CD4-positive, alpha-beta T cell treated with Interleukin-21 for 1 hour (primary cell): ENCODE data around the gene CNP.

Experiments
- DNase-seq: peaks from one replicate; pipeline ENCODE4 v3.0.0-alpha.2; 2020

The CNP gene

GRCh38 chr17:41942626-41943373 lies 23.8 kb upstream of the CNP start:
- no peak for DNase-seq

GRCh38 chr17:41943492-41943891 lies 23.1 kb upstream of the CNP start:
- no peak for DNase-seq

GRCh38 chr17:41944943-41945342 lies 21.7 kb upstream of the CNP start:
- no peak for DNase-seq

GRCh38 chr17:41948762-41949460 lies 17.7 kb upstream of the CNP start:
- no peak for DNase-seq

GRCh38 chr17:41956522-41956921 lies 10.1 kb upstream of the CNP start:
- no peak for DNase-seq

- no peak for DNase-seq
These were observed 9.3 kb upstream of the CNP start for GRCh38 chr17:41957031-41957868.

- DNase-seq = no peak
These were observed 8.6 kb upstream of the CNP start for GRCh38 chr17:41957869-41958439.

- no peak for DNase-seq
These were observed 7.6 kb upstream of the CNP start for GRCh38 chr17:41959030-41959335.

GRCh38 chr17:41959336-41960095 lies 7.1 kb upstream of the CNP start:
- no peak for DNase-seq

- DNase-seq = no peak
These were observed 4.5 kb upstream of the CNP start for GRCh38 chr17:41962111-41962510.

- DNase-seq = peak; percentile 73
These were observed 3.7 kb upstream of the CNP start for GRCh38 chr17:41962768-41963434.

GRCh38 chr17:41965694-41966462 lies 717 bp upstream of the CNP start:
- peak; percentile 81 for DNase-seq

- peak; percentile 62 for DNase-seq
These were observed 736 bp downstream of the CNP start for GRCh38 chr17:41967141-41967920.

GRCh38 chr17:41967921-41968578 lies 1.5 kb downstream of the CNP start:
- DNase-seq = no peak

GRCh38 chr17:41968676-41969075 lies 2.1 kb downstream of the CNP start:
- DNase-seq = no peak

GRCh38 chr17:41970901-41971331 lies 4.3 kb downstream of the CNP start:
- no peak for DNase-seq

- no peak for DNase-seq
These were observed 5.3 kb downstream of the CNP start for GRCh38 chr17:41971721-41972523.

GRCh38 chr17:41972571-41973407 lies 6.2 kb downstream of the CNP start:
- DNase-seq = no peak
